Vagina (tissue), 2 donors: Measurements from ENCODE around the gene SLC16A9.

Experiments used
- POLR2A ChIP-seq, 2 donors: fragments of 450-650 bp; IDR thresholded peaks; one replicate each; pipeline ENCODE4 v1.6.1; 2017; ENCODE audit warnings: antibody characterized with exemption in 2 of 2, mild to moderate bottlenecking in 2 of 2, moderate library complexity in 2 of 2
- POLR2AphosphoS5 ChIP-seq, 2 donors: sonication (generic); formaldehyde crosslinking; IDR thresholded peaks; one replicate each; pipeline ENCODE4 v1.9.0; 2017; ENCODE audit warnings: antibody characterized with exemption in 2 of 2, mild to moderate bottlenecking in 2 of 2, low read depth in 1 of 2; ENCODE audit not compliant: insufficient read depth in 1 of 2
- TF ChIP-seq, protein P1 (sequence below), 3 experiments: fragments of 450-650 bp in 2 of 3; fragments of 200-600 bp in 1 of 3; sonication (generic) in 1 of 3; IDR thresholded peaks; one replicate each; pipeline ENCODE4 v1.5.1; 2017 to 2019; ENCODE audit warnings: antibody characterized with exemption in 3 of 3, mild to moderate bottlenecking in 2 of 3, moderate library complexity in 2 of 3

DNA sequence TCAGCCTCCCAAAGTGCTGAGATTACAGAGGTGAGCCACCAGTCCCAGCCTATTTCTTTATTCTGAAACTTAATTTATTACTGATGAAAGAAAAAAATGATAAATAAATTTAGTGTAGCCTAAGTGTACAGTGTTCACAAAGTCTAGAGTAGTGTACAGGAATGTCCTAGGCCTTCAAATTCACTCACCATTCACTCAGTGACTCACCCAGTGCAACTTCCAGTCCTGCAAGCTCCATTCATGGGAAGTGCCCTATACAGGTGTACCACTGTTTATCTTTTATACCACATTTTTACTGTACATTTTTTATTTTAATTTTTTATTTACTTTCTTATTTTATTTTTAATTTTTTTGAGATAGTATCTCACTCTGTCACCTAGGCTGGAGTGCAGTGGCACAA, 31.4 kb upstream of the SLC16A9 start:
- TF ChIP-seq, protein P1, sequence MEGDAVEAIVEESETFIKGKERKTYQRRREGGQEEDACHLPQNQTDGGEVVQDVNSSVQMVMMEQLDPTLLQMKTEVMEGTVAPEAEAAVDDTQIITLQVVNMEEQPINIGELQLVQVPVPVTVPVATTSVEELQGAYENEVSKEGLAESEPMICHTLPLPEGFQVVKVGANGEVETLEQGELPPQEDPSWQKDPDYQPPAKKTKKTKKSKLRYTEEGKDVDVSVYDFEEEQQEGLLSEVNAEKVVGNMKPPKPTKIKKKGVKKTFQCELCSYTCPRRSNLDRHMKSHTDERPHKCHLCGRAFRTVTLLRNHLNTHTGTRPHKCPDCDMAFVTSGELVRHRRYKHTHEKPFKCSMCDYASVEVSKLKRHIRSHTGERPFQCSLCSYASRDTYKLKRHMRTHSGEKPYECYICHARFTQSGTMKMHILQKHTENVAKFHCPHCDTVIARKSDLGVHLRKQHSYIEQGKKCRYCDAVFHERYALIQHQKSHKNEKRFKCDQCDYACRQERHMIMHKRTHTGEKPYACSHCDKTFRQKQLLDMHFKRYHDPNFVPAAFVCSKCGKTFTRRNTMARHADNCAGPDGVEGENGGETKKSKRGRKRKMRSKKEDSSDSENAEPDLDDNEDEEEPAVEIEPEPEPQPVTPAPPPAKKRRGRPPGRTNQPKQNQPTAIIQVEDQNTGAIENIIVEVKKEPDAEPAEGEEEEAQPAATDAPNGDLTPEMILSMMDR (IDR thresholded peaks at IDR 0.05), result no peak
- TF ChIP-seq POLR2AphosphoS5 (IDR thresholded peaks at IDR 0.05; ENCODE audit: insufficient read depth in 1 of 2, low read depth in 1 of 2), result no peak
- no peak for TF ChIP-seq POLR2A (IDR thresholded peaks at IDR 0.05)
